Ectodermal cell (in vitro differentiated cells): ENCODE results near the gene ACOT6.
A peak's percentile ranks its signal among the peaks of the same experiment; 100 is the strongest.
"Not testable (repeated sequence)": the region's sequence is repeated elsewhere in the genome, so short reads cannot be mapped to it uniquely, and the experiment has no call there.

Experiments used
- H3K27ac ChIP-seq: 2 replicates; pipeline ENCODE4 v1.7.0; 2013; ENCODE audit warnings: mild to moderate bottlenecking, low read depth, low read length; ENCODE audit not compliant: insufficient read depth, poor library complexity, severe bottlenecking
- H3K27me3 ChIP-seq: 2 replicates; pipeline ENCODE4 v1.7.0; 2013; ENCODE audit warnings: mild to moderate bottlenecking, low read length; ENCODE audit not compliant: insufficient read depth, control insufficient read depth, poor library complexity, severe bottlenecking
- H3K36me3 ChIP-seq: one replicate; pipeline ENCODE4 v1.7.0; 2013; ENCODE audit warnings: low read length; ENCODE audit not compliant: control insufficient read depth, insufficient read depth
- H3K4me1 ChIP-seq: one replicate; pipeline ENCODE4 v1.7.0; 2013; ENCODE audit warnings: low read length; ENCODE audit not compliant: control insufficient read depth, insufficient read depth
- H3K4me3 ChIP-seq: 2 replicates; pipeline ENCODE4 v1.7.0; 2013; ENCODE audit warnings: low read depth, low read length, control low read depth; ENCODE audit not compliant: insufficient read depth
- H3K9me3 ChIP-seq: 2 replicates; pipeline ENCODE4 v1.7.0; 2013; ENCODE audit warnings: mild to moderate bottlenecking, low read length, moderate library complexity; ENCODE audit not compliant: control insufficient read depth
- WGBS, 2 experiments: methylation state at CpG; one replicate each; pipeline ENCODE4 v1.1.7; 2013; ENCODE audit warnings: missing lambda C conversion rate in 2 of 2; 5-methylcytosine and 5-hydroxymethylcytosine counted together

ACOT6 gene

DNA sequence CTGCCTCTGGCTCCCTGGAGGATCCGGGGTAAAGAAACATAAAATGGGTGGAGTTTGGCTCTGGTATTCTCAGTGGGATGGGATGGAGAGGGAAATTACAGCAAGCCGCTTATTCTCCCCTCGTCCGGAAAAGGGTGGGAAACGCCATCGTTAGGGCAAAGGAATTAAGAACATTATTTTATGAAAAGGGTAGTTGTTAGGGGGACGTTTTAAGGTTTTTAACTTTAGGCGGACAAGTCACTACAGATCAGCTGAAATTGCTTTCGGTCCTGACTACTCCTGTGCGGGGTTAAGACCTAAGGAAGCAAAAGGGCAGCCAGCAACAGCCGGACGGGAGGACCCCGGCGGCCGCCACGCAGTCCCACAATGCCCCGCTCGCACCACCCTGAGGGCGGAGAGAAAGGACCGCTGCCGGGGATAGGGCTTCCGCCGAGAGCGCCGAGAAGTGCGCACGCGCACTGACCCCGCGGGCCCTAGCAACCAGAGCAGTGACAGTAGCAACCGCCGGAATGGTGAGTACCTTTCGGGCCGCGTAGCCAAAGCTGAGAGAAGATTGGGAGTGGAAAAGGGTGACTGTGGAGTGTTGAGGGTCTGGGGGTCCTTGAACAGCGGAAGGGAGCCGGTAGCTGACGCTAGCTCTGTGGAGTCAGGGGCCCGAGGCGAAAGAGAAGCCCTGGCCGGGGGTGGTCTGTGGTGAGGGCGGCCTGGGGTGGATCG, 32.4 kb downstream of the ACOT6 start, which contains the start of gene DNAL1:
DNAL1 (plus strand) TSS at position 456 of the 717 bp plus-strand sequence; CDS start at position 510, 54 bp downstream.
- Histone ChIP-seq H3K4me3 (peak within 1 kb of the TSS; percentile 62), H3K27ac (peak within 1 kb of the TSS; percentile 73), H3K4me1 (peaks cover 3% of the 10 kb centered on the region), H3K36me3 (no peaks in the 10 kb centered on the region), H3K27me3 (no peaks in the 10 kb centered on the region), H3K9me3 (no peaks in the 10 kb centered on the region)
- WGBS, 2 experiments, result 0 to 1% methylated on average over 43 of the region's 43 CpGs

DNA sequence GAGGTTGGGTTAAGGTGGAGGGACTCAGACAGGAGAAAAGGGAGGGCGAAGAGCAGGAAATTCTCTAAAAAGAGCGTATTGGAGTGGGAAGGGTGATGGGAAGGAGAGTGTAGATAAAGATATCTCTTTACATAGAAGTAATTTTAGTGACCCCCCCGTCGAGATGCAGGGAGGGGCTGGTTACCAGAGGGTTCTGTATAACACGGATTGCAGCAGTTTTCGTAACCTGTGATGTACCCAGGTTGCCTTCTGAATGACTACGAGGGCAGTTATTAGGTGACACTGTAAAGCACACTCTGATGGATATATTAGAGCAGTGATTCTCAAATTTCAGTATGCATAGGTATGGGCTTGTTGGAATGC, 32.9 kb downstream of the ACOT6 start:
- H3K4me3 ChIP-seq, result peak overlapping the region; percentile 62
- H3K27ac ChIP-seq, result no peak overlapping the region
- H3K4me1 ChIP-seq, result peaks cover 3% of the 10 kb centered on the region
- no peaks in the 10 kb centered on the region for H3K9me3 ChIP-seq
- H3K36me3 ChIP-seq, result no peaks in the 10 kb centered on the region
- 14 to 15% methylated on average over 7 of the region's 7 CpGs for WGBS, 2 experiments
- no peaks in the 10 kb centered on the region for H3K27me3 ChIP-seq

DNA sequence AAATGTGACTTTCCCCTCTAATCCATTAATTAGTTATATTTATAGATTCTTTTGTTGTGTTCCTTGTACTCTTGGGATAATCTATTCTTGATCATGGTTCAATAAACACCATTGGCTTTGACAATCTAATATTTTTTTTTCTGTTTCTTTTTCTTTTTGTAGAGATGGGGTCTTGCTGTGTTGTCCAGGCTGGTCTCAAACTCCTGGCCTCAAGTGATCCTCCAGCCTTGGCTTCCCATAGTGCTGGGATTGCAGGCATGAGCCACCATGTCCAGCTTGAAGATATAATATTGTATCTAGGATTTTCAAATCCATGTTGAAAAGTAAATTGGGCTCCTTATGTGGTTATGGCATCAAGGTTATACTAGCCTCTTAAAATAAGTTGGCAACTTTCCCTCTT, 38.7 kb downstream of the ACOT6 start:
- H3K27me3 ChIP-seq, result no peaks in the 10 kb centered on the region
- H3K36me3 ChIP-seq, result no peaks in the 10 kb centered on the region
- no peaks in the 10 kb centered on the region for H3K4me1 ChIP-seq
- H3K9me3 ChIP-seq, result no peaks in the 10 kb centered on the region
- H3K4me3 ChIP-seq, result no peak overlapping the region
- H3K27ac ChIP-seq, result no peak overlapping the region

DNA sequence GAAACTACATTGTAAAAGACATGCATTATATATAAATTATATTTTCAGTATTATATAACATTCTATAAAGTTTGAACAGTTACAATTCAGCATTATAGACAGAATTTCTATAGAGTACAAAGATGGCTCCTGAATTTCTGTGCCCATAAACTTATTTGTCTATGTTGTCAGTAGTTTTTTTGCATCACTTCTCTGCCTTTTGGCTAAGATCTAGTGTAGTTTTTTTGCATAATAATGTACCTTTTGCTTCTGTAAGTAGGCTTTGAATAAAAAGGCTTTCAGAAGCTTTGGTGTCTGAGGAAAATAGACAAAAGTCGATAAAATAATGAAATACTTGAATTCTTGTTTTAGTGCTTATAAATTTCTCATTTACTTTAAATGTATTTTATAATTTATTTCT, 43.5 kb downstream of the ACOT6 start:
- Histone ChIP-seq H3K9me3 (no peaks in the 10 kb centered on the region), H3K4me3 (no peak overlapping the region), H3K36me3 (no peaks in the 10 kb centered on the region), H3K27me3 (no peaks in the 10 kb centered on the region), H3K27ac (no peak overlapping the region), H3K4me1 (no peaks in the 10 kb centered on the region)
- 83% methylated on average over 1 of the region's 1 CpG; no CpG with 5 or more reads in 1 of the 2 experiments for WGBS, 2 experiments

DNA sequence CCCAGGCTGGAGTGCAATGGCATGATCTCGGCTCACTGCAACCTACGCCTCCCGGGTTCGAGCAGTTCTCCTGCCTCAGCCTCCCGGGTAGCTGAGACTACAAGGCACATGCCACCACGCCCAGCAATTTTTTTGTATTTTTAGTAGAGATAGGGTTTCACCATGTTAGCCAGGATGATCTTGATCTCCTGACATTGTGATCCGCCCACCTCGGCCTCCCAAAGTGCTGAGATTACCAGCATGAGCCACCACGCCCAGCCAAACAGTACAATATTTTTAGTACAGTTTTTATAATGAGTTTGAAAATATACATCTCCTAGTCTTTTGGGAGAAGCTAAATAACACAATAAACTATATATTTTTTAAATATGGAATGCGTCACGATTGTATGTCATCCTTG, 46.9 kb downstream of the ACOT6 start:
- WGBS, 2 experiments, result 94 to 95% methylated on average over 10 to 11 of the region's 11 CpGs
- not testable (repeated sequence) for H3K27ac ChIP-seq, H3K36me3 ChIP-seq, H3K4me3 ChIP-seq, H3K9me3 ChIP-seq, H3K27me3 ChIP-seq, H3K4me1 ChIP-seq

DNA sequence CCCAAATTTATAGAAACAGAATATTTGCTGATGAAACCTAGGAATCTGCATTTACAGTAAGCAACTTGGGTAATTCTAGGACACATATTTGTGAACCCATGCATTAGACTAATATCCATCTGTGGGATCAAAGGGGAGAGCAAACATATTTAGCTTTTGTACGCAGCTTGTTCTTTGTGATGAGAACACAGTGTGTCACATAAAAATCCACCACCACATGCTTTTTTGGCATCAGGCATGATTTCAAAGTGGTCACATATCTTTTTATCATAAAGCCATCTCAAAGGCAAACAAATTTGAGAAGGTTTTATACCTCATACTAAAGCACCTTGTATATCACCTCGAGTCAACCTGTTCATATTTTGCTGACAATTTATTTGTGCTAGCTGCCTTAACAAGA, 48.2 kb downstream of the ACOT6 start:
- no peak overlapping the region for H3K27ac ChIP-seq
- H3K36me3 ChIP-seq, result peaks cover 3% of the 10 kb centered on the region
- no peaks in the 10 kb centered on the region for H3K9me3 ChIP-seq
- H3K4me3 ChIP-seq, result no peak overlapping the region
- WGBS, 2 experiments, result 90% methylated on average over 2 of the region's 2 CpGs
- no peaks in the 10 kb centered on the region for H3K27me3 ChIP-seq
- H3K4me1 ChIP-seq, result no peaks in the 10 kb centered on the region

DNA sequence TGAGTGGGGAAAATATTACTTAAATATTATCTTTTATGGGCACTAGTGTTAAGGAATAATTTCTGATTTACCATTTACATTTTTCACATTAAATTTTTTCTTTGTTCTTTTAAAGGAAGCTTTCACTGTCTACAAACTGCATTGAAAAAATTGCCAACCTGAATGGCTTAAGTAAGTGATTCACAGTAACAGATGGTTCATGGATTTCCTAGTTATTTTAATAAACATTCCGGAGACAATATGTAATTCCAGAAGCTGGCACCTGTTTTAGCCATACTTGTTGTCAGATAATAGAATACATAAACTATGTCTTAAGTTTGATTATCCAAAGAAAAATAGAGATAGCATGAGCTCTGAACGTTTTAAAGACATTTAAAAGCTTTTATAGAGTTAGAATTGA, 49.6 kb downstream of the ACOT6 start:
- 82 to 93% methylated on average over 2 of the region's 2 CpGs for WGBS, 2 experiments
- Histone ChIP-seq H3K27ac (no peak overlapping the region), H3K36me3 (peaks cover 3% of the 10 kb centered on the region), H3K27me3 (no peaks in the 10 kb centered on the region), H3K4me1 (no peaks in the 10 kb centered on the region), H3K9me3 (no peaks in the 10 kb centered on the region), H3K4me3 (no peak overlapping the region)

DNA sequence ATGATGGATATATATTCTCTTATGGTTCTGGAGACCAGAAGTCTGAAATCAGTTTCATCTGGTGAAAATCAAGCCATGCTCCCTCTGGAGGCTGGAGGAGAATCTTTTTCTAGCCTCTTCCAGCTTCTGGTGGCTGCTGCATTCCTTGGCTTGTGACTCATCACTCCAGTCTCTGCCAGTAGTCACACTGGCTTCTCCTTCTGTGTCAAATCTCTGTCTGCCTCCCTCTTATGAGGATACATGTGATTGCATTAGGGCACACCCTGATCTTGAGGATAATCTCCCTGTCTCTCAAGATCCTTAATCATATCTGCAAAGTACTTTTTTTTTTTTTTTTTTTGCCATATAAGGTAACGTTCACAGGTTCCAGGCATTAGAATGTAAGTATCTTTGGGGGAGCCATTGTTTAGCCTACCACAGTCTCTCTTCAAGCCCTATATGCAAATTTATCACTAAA, 50.2 kb downstream of the ACOT6 start:
- 80 to 93% methylated on average over 1 of the region's 1 CpG for WGBS, 2 experiments
- Histone ChIP-seq H3K27me3 (no peaks in the 10 kb centered on the region), H3K27ac (no peak overlapping the region), H3K36me3 (peaks cover 3% of the 10 kb centered on the region), H3K4me3 (no peak overlapping the region), H3K9me3 (no peaks in the 10 kb centered on the region), H3K4me1 (no peaks in the 10 kb centered on the region)

DNA sequence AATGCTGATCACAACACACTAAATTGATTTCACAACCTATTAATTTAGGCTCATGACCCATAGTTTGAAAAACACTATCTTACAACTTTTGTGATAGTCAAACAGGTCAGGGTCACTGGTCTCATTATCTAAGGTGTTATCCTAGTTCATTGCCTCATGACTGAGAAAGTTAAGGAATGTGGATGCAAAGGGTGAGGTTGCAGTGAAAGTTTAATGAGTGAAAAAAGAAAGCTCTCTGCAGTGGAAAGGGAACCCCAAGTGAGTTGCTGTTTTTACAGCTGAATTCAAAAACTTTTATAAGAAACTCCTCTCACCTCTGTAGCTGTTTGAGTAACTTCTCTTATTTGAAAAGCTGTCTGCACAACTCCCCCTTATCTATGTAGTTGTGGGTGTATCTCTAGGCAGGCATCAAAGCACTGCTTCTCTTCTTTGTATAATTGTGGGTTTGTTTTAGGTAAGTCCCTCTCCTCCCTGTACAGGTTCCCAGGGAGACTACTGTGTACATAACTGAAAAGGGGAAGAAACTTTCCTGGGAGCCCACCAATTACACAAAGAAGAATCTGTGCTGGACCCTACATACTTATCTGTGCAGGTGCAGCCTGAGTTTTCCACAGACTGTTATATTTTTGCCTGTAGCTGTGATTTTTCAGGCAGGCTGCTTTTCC, 51.4 kb downstream of the ACOT6 start:
- Histone ChIP-seq H3K9me3 (no peaks in the 10 kb centered on the region), H3K27ac (no peak overlapping the region), H3K27me3 (no peaks in the 10 kb centered on the region), H3K4me3 (no peak overlapping the region), H3K36me3 (peaks cover 3% of the 10 kb centered on the region), H3K4me1 (no peaks in the 10 kb centered on the region)

DNA sequence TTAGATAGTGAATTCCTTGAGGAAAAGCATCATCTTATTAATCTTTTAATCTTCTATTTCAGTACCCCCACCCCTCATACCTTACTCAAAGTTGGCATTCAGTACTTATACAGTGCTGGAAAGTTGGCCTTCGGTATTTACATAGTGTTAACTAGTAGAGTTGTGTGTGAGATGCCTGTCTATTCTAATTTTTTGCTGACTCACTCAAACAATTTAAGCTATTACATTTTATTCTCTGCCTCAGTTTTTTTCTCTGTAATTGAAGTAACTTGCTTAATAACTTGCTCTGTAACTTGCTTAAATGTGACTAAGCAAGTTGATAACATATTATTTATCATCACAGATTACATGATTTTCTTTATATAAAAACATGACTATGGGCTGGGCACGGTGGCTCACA, 52.8 kb downstream of the ACOT6 start:
- WGBS, 2 experiments, result 88 to 95% methylated on average over 1 to 2 of the region's 2 CpGs
- H3K36me3 ChIP-seq, result peaks cover 3% of the 10 kb centered on the region
- no peak overlapping the region for H3K27ac ChIP-seq
- H3K4me1 ChIP-seq, result no peaks in the 10 kb centered on the region
- H3K4me3 ChIP-seq, result no peak overlapping the region
- no peaks in the 10 kb centered on the region for H3K27me3 ChIP-seq
- no peaks in the 10 kb centered on the region for H3K9me3 ChIP-seq
